CD4-positive, alpha-beta memory T cell (primary cell): Measurements from ENCODE around the gene LCP1. TPM values are rescaled to one million over a fixed set of nuclear protein-coding genes. Genes with fewer than 3 reads are reported as not detected.
"Not testable (repeated sequence)": the region's sequence is repeated elsewhere in the genome, so short reads cannot be mapped to it uniquely, and the experiment has no call there.

Experiments used
- CTCF ChIA-PET: fragments of 350-600 bp; sonication (Branson Sonifier 250); formaldehyde crosslinking; loops from one replicate; lab custom pipeline; 2021; ENCODE audit warnings: inconsistent platforms; ENCODE audit not compliant: partially characterized antibody; lab: Charles Lee
- POLR2A ChIA-PET: fragments of 350-600 bp; sonication (Branson Sonifier 250); formaldehyde crosslinking; loops from one replicate; lab custom pipeline; 2021; ENCODE audit not compliant: partially characterized antibody; lab: Charles Lee
- DNase-seq, 5 donors: peaks; one replicate each; pipeline versions ENCODE4 v3.0.0 to v3.0.0-alpha.2; 2020 to 2022; ENCODE audit warnings: mixed read lengths in 1 of 5
- H3K27ac ChIP-seq: one replicate; pipeline ENCODE4 v1.7.0; 2013; ENCODE audit warnings: low read depth, low read length
- H3K27me3 ChIP-seq: 2 replicates; pipeline ENCODE4 v1.7.0; 2013; ENCODE audit warnings: mild to moderate bottlenecking, low read length, moderate library complexity; ENCODE audit not compliant: insufficient read depth
- H3K36me3 ChIP-seq: 2 replicates; pipeline ENCODE4 v1.7.0; 2013; ENCODE audit warnings: mild to moderate bottlenecking, low read length, moderate library complexity; ENCODE audit not compliant: insufficient read depth
- H3K4me1 ChIP-seq: 2 replicates; pipeline ENCODE4 v1.7.0; 2013; ENCODE audit warnings: mild to moderate bottlenecking, low read length, moderate library complexity; ENCODE audit not compliant: insufficient read depth
- H3K4me3 ChIP-seq, 2 donors: one replicate each; pipeline ENCODE4 v1.7.0; 2013; ENCODE audit warnings: low read length in 2 of 2, mild to moderate bottlenecking in 1 of 2
- H3K9me3 ChIP-seq, 2 donors: one replicate each; pipeline ENCODE4 v1.7.0; 2013; ENCODE audit warnings: low read length in 2 of 2, control low read depth in 1 of 2; ENCODE audit not compliant: control insufficient read depth in 1 of 2
- H3K27ac Mint-ChIP-seq, 7 donors: one replicate each; pipeline ENCODE4 v1.8.0; 2020 to 2021; ENCODE audit warnings: mixed read lengths in 7 of 7, mild to moderate bottlenecking in 6 of 7, inconsistent platforms in 3 of 7, moderate library complexity in 3 of 7
- H3K27me3 Mint-ChIP-seq, 2 donors: one replicate each; pipeline ENCODE4 v1.8.0; 2020 to 2021; ENCODE audit warnings: mixed read lengths in 2 of 2
- H3K36me3 Mint-ChIP-seq, 2 donors: one replicate each; pipeline ENCODE4 v1.8.0; 2020 to 2021; ENCODE audit warnings: mixed read lengths in 2 of 2, inconsistent platforms in 1 of 2, mild to moderate bottlenecking in 1 of 2
- H3K4me1 Mint-ChIP-seq, 4 donors: one replicate each; pipeline ENCODE4 v1.8.0; 2020 to 2021; ENCODE audit warnings: mixed read lengths in 4 of 4, mild to moderate bottlenecking in 1 of 4
- H3K4me3 Mint-ChIP-seq, 8 donors: one replicate each; pipeline ENCODE4 v1.8.0; 2020 to 2021; ENCODE audit warnings: mixed read lengths in 8 of 8, mild to moderate bottlenecking in 7 of 8, moderate library complexity in 6 of 8, inconsistent platforms in 3 of 8
- H3K9me3 Mint-ChIP-seq, 8 donors: one replicate each; pipeline ENCODE4 v1.8.0; 2020 to 2021; ENCODE audit warnings: mixed read lengths in 8 of 8, mild to moderate bottlenecking in 5 of 8, inconsistent platforms in 3 of 8, moderate library complexity in 1 of 8
- intact Hi-C: fragments of 100-400 bp; cut with micrococcal nuclease; formaldehyde crosslinking; loops from one replicate; pipeline ENCODE4 v1.15.1; 2023
- polyA plus RNA-seq, 2 donors: library from polyadenylated mRNA; unstranded; fragments of 300-500 nt; fragmentation: Illumina TruSeq; gene quantifications; one replicate each; pipeline ENCODE4 v1.2.3, GENCODE V29; 2021
- total RNA-seq, 2 experiments: library from RNA; stranded (reverse); gene quantifications; one replicate each; pipeline ENCODE4 v1.2.3, GENCODE V29; 2021

LCP1 gene
- total and polyA plus RNA-seq, 4 experiments from 2014 or later = 466 to 1,658 (median 833) TPM

GRCh38 chr13:46166947-46167610, 14.9 kb downstream of the LCP1 start:
- Mint-ChIP-seq H3K36me3 (peaks cover 6 to 45% of the 10 kb centered on the region in 2 donors), H3K27me3 (no peaks in the 10 kb centered on the region), H3K9me3 (no peaks in the 10 kb centered on the region), H3K27ac (peak overlapping the region; percentile 85 to 99 (median 95)), H3K4me3 (peak overlapping the region; percentile 47 to 92 (median 84)), H3K4me1 (peaks cover 63 to 87% (median 77%) of the 10 kb centered on the region in 4 donors)
- Histone ChIP-seq H3K27me3 (no peaks in the 10 kb centered on the region), H3K9me3 (no peaks in the 10 kb centered on the region), H3K4me1 (peaks cover 87% of the 10 kb centered on the region), H3K27ac (peak overlapping the region; percentile 74), H3K36me3 (peaks cover 3% of the 10 kb centered on the region), H3K4me3 (peak overlapping the region in 1 of 2 donors; percentile 29)
- intact Hi-C loops = no loop called here
- ChIA-PET CTCF (interaction anchor here (1.7 to 10.8 kb wide), 8 partner anchors 7 to 44 kb away, joined by 4 to 188 read pairs (median 12); partner anchors contain the start of gene LCP1), POLR2A (interaction anchor here (0.8 to 8.6 kb wide), 5 partner anchors 12 to 129 kb away, joined by 3 to 251 read pairs (median 11); partner anchors contain the start of genes LCP1 and LRRC63)
- no peak for DNase-seq

- Mint-ChIP-seq H3K27ac (peak overlapping the region; percentile 89 to 99 (median 93)), H3K4me1 (peaks cover 64 to 87% (median 77%) of the 10 kb centered on the region in 4 donors), H3K9me3 (no peaks in the 10 kb centered on the region), H3K4me3 (peak overlapping the region in 7 of 8 donors; percentile 64 to 83 (median 72)), H3K36me3 (peaks cover 6 to 47% of the 10 kb centered on the region in 2 donors), H3K27me3 (no peaks in the 10 kb centered on the region)
- Histone ChIP-seq H3K36me3 (peaks cover 3% of the 10 kb centered on the region), H3K4me1 (peaks cover 86% of the 10 kb centered on the region), H3K4me3 (no peak overlapping the region), H3K27me3 (no peaks in the 10 kb centered on the region), H3K9me3 (no peaks in the 10 kb centered on the region), H3K27ac (peak overlapping the region; percentile 74)
- no peak for DNase-seq
- CTCF ChIA-PET = interaction anchor here (1.5 to 2.7 kb wide), 2 partner anchors 10 to 155 kb away, joined by 4 to 13 read pairs; no protein-coding TSS in a partner anchor
- POLR2A ChIA-PET = interaction anchor here (3.1 to 8.6 kb wide), 2 partner anchors 13 to 130 kb away, joined by 11 to 251 read pairs; partner anchors contain the start of gene LCP1
- intact Hi-C loops = no loop called here
These were observed 15.8 kb downstream of the LCP1 start for GRCh38 chr13:46166224-46166584.

GRCh38 chr13:46165485-46166223, 16.3 kb downstream of the LCP1 start:
- Mint-ChIP-seq H3K9me3 (no peaks in the 10 kb centered on the region), H3K4me3 (peak overlapping the region in 7 of 8 donors; percentile 64 to 83 (median 72)), H3K27me3 (no peaks in the 10 kb centered on the region)

GRCh38 chr13:46164661-46165060, 17.3 kb downstream of the LCP1 start:
- H3K27ac Mint-ChIP-seq = peak overlapping the region; percentile 80 to 95 (median 90)

More at GRCh38 chr13:46165485-46166223, 16.3 kb downstream of the LCP1 start:
- Mint-ChIP-seq H3K27ac (peak overlapping the region; percentile 89 to 99 (median 93)), H3K4me1 (peaks cover 64 to 85% (median 77%) of the 10 kb centered on the region in 4 donors), H3K36me3 (peaks cover 6 to 47% of the 10 kb centered on the region in 2 donors)
- Histone ChIP-seq H3K36me3 (peaks cover 3% of the 10 kb centered on the region), H3K27ac (peak overlapping the region; percentile 74), H3K27me3 (no peaks in the 10 kb centered on the region), H3K9me3 (no peaks in the 10 kb centered on the region), H3K4me1 (peaks cover 86% of the 10 kb centered on the region), H3K4me3 (no peak overlapping the region)
- POLR2A ChIA-PET = interaction anchor here (0.6 to 12.1 kb wide), 3 partner anchors 10 to 130 kb away, joined by 3 to 288 read pairs (median 251); partner anchors contain the start of gene LCP1
- CTCF ChIA-PET = interaction anchor here (1.4 to 12.0 kb wide), 4 partner anchors 6 to 155 kb away, joined by 3 to 188 read pairs (median 4); no protein-coding TSS in a partner anchor
- DNase-seq = peak in 2 of 5 donors; percentile 29 to 66
- intact Hi-C loops = no loop called here

GRCh38 chr13:46162741-46163140, 19.2 kb downstream of the LCP1 start:
- ChIA-PET CTCF (interaction anchor here (1.2 to 12.0 kb wide), 4 partner anchors 9 to 127 kb away, joined by 3 to 188 read pairs (median 30); no protein-coding TSS in a partner anchor), POLR2A (interaction anchor here (1.8 to 12.1 kb wide), 2 partner anchors 13 to 133 kb away, joined by 8 to 288 read pairs; partner anchors contain the start of gene LCP1)
- H3K9me3 Mint-ChIP-seq, H3K4me3 ChIP-seq, DNase-seq, H3K9me3 ChIP-seq, H3K27me3 ChIP-seq, H3K27me3 Mint-ChIP-seq, H3K27ac ChIP-seq: not testable (repeated sequence)
- peaks cover 76% of the 10 kb centered on the region for H3K4me1 ChIP-seq
- peaks cover 61 to 77% (median 70%) of the 10 kb centered on the region in 4 donors for H3K4me1 Mint-ChIP-seq
- H3K27ac Mint-ChIP-seq = peak overlapping the region in 6 of 7 donors; percentile 67 to 98 (median 82)
- intact Hi-C loops = loop anchor here (5.0 kb wide), 1 partner anchor 35 kb away; no protein-coding TSS in a partner anchor
- H3K36me3 ChIP-seq = peaks cover 24% of the 10 kb centered on the region
- H3K4me3 Mint-ChIP-seq = peak overlapping the region in 3 of 8 donors; percentile 17 to 86 (median 40)
- H3K36me3 Mint-ChIP-seq = peaks cover 19 to 56% of the 10 kb centered on the region in 2 donors

More at GRCh38 chr13:46164661-46165060, 17.3 kb downstream of the LCP1 start:
- peaks cover 6 to 52% of the 10 kb centered on the region in 2 donors for H3K36me3 Mint-ChIP-seq
- intact Hi-C loops = loop anchor here (5.0 kb wide), 1 partner anchor 37 kb away; no protein-coding TSS in a partner anchor
- ChIA-PET CTCF (interaction anchor here (1.4 to 12.0 kb wide), 4 partner anchors 7 to 125 kb away, joined by 3 to 188 read pairs (median 4); no protein-coding TSS in a partner anchor), POLR2A (interaction anchor here (1.5 to 12.1 kb wide), 2 partner anchors 11 to 24 kb away, joined by 4 to 288 read pairs; partner anchors contain the start of gene LCP1)
- H3K9me3 Mint-ChIP-seq = no peaks in the 10 kb centered on the region
- no peaks in the 10 kb centered on the region for H3K27me3 ChIP-seq
- peak overlapping the region; percentile 44 for H3K27ac ChIP-seq
- H3K9me3 ChIP-seq = no peaks in the 10 kb centered on the region
- H3K4me3 Mint-ChIP-seq = peak overlapping the region; percentile 50 to 85 (median 72)
- peaks cover 4% of the 10 kb centered on the region for H3K36me3 ChIP-seq
- H3K27me3 Mint-ChIP-seq = no peaks in the 10 kb centered on the region
- H3K4me1 Mint-ChIP-seq = peaks cover 66 to 85% (median 77%) of the 10 kb centered on the region in 4 donors
- peak overlapping the region in 1 of 2 donors; percentile 18 for H3K4me3 ChIP-seq
- DNase-seq = no peak
- peaks cover 86% of the 10 kb centered on the region for H3K4me1 ChIP-seq

- H3K36me3 ChIP-seq = peaks cover 41% of the 10 kb centered on the region
- CTCF ChIA-PET = interaction anchor here (0.8 to 12.0 kb wide), 26 partner anchors 9 to 162 kb away, joined by 3 to 188 read pairs (median 7); partner anchors contain the start of genes LCP1, LRRC63 and ZC3H13
- no peaks in the 10 kb centered on the region for H3K9me3 Mint-ChIP-seq
These were observed 21.4 kb downstream of the LCP1 start for GRCh38 chr13:46160471-46161066.

More at GRCh38 chr13:46160471-46161066, 21.4 kb downstream of the LCP1 start:
- Mint-ChIP-seq H3K27ac (peak overlapping the region; percentile 84 to 96 (median 94)), H3K27me3 (no peaks in the 10 kb centered on the region), H3K4me1 (peaks cover 44 to 59% (median 51%) of the 10 kb centered on the region in 4 donors), H3K4me3 (peak overlapping the region; percentile 12 to 87 (median 82)), H3K36me3 (peaks cover 23 to 57% of the 10 kb centered on the region in 2 donors)
- POLR2A ChIA-PET = interaction anchor here (0.6 to 12.1 kb wide), 11 partner anchors 9 to 161 kb away, joined by 3 to 288 read pairs (median 5); partner anchors contain the start of genes LCP1 and LRRC63
- Histone ChIP-seq H3K4me3 (peak overlapping the region; percentile 2 to 23), H3K4me1 (peaks cover 54% of the 10 kb centered on the region), H3K27me3 (no peaks in the 10 kb centered on the region), H3K9me3 (no peaks in the 10 kb centered on the region), H3K27ac (peak overlapping the region; percentile 73)
- DNase-seq = peak; percentile 54 to 77 (median 73)
- intact Hi-C loops = loop anchor here (1.0 to 5.0 kb wide), 6 partner anchors 10 to 161 kb away; partner anchors contain the start of gene LRRC63
